HEK293 (cell line): ENCODE results near the gene DLEC1.

Experiments used
- CTCF ChIA-PET: fragments of 350-600 bp; formaldehyde crosslinking; extraction: SDS; loops from one replicate; lab custom pipeline; 2021; ENCODE audit warnings: antibody characterized with exemption; lab: Yijun Ruan, JAX
- POLR2A ChIA-PET: fragments of 300-600 bp; formaldehyde crosslinking; extraction: SDS; loops from one replicate; lab custom pipeline; 2020; ENCODE audit warnings: antibody characterized with exemption, inconsistent platforms; lab: Yijun Ruan, JAX
- H3K27ac ChIP-seq: fragments of 200-500 bp; sonication (Bioruptor generic); 2 replicates; pipeline ENCODE4 v1.5.1; 2014; ENCODE audit warnings: low read depth, low read length, control low read depth, inconsistent platforms; ENCODE audit errors: extremely low read depth
- H3K36me3 ChIP-seq, 2 experiments: fragments of 200-500 bp in 1 of 2; sonication (Bioruptor generic) in 1 of 2; 1 replicate in 1 of 2; 2 replicates in 1 of 2; pipeline ENCODE4 v1.5.1; 2014 to 2017; ENCODE audit warnings: inconsistent platforms in 2 of 2, low read length in 2 of 2; ENCODE audit not compliant: control insufficient read depth in 2 of 2, insufficient read depth in 1 of 2
- H3K4me1 ChIP-seq: fragments of 200-500 bp; sonication (Bioruptor generic); 2 replicates; pipeline ENCODE4 v1.5.1; 2014; ENCODE audit warnings: mild to moderate bottlenecking, low read length, inconsistent platforms; ENCODE audit not compliant: control insufficient read depth, insufficient read depth
- H3K4me3 ChIP-seq: 2 replicates; pipeline ENCODE4 v1.5.1; 2011; ENCODE audit warnings: low read depth, mild to moderate bottlenecking, control low read depth, low read length, moderate library complexity
- H3K9me3 ChIP-seq: fragments of 200-500 bp; sonication (Bioruptor generic); 2 replicates; pipeline ENCODE4 v1.5.1; 2014; ENCODE audit warnings: low read depth, low read length, inconsistent platforms; ENCODE audit not compliant: control insufficient read depth, insufficient read depth
- HOXC10 ChIP-seq: sonication (generic); formaldehyde crosslinking; IDR thresholded peaks from 2 replicates; pipeline ENCODE4 v1.8.1; 2023; ENCODE audit warnings: mild to moderate bottlenecking, missing genetic modification reagents
- REST ChIP-seq: fragments of 450-650 bp; formaldehyde crosslinking; IDR thresholded peaks from 2 replicates; pipeline ENCODE4 v1.5.1; 2016; ENCODE audit warnings: missing biosample characterization, missing genetic modification characterization
- SETDB1 ChIP-seq: IDR thresholded peaks from one replicate; pipeline ENCODE4 v1.6.1; 2017; ENCODE audit warnings: mild to moderate bottlenecking, low read length, moderate library complexity, mixed read lengths; ENCODE audit not compliant: insufficient read length
- TRIM28 ChIP-seq: IDR thresholded peaks from 2 replicates; pipeline ENCODE4 v1.6.1; 2011; ENCODE audit warnings: low read length, control low read depth, borderline replicate concordance
- YY1 ChIP-seq: fragments of 450-650 bp; formaldehyde crosslinking; IDR thresholded peaks from 2 replicates; pipeline ENCODE4 v1.5.1; 2018; ENCODE audit warnings: missing biosample characterization, missing genetic modification characterization
- ZNF132 ChIP-seq: fragments of 450-650 bp; formaldehyde crosslinking; IDR thresholded peaks from 2 replicates; pipeline ENCODE4 v1.5.1; 2017; ENCODE audit warnings: missing biosample characterization, missing genetic modification characterization, borderline replicate concordance
- ZNF146 ChIP-seq: fragments of 450-650 bp; formaldehyde crosslinking; IDR thresholded peaks from 2 replicates; pipeline ENCODE4 v1.5.1; 2016; ENCODE audit warnings: missing biosample characterization, missing genetic modification characterization
- ZNF16 ChIP-seq: fragments of 450-650 bp; formaldehyde crosslinking; IDR thresholded peaks from 2 replicates; pipeline ENCODE4 v1.5.1; 2016; ENCODE audit warnings: low read depth, missing biosample characterization, missing genetic modification characterization
- ZNF311 ChIP-seq: fragments of 450-650 bp; formaldehyde crosslinking; IDR thresholded peaks from 2 replicates; pipeline ENCODE4 v1.5.1; 2017; ENCODE audit warnings: missing biosample characterization, missing genetic modification characterization, borderline replicate concordance
- ZNF354C ChIP-seq: fragments of 450-650 bp; formaldehyde crosslinking; IDR thresholded peaks from 2 replicates; pipeline ENCODE4 v1.5.1; 2016; ENCODE audit warnings: missing biosample characterization, missing genetic modification characterization, low read depth, borderline replicate concordance
- ZNF394 ChIP-seq: fragments of 450-650 bp; formaldehyde crosslinking; IDR thresholded peaks from 2 replicates; pipeline ENCODE4 v1.5.1; 2016; ENCODE audit warnings: missing biosample characterization, missing genetic modification characterization, mild to moderate bottlenecking, moderate library complexity, borderline replicate concordance
- ZNF585B ChIP-seq: fragments of 450-650 bp; formaldehyde crosslinking; IDR thresholded peaks from 2 replicates; pipeline ENCODE4 v1.5.1; 2016; ENCODE audit warnings: missing biosample characterization, missing genetic modification characterization
- ZNF629 ChIP-seq: fragments of 450-650 bp; formaldehyde crosslinking; IDR thresholded peaks from 2 replicates; pipeline ENCODE4 v1.5.1; 2017; ENCODE audit warnings: missing biosample characterization, missing genetic modification characterization
- ZNF677 ChIP-seq: fragments of 450-650 bp; IDR thresholded peaks from 2 replicates; pipeline ENCODE4 v1.5.0; 2018; ENCODE audit warnings: missing biosample characterization, mild to moderate bottlenecking, missing genetic modification characterization, moderate library complexity
- ZNF777 ChIP-seq: fragments of 450-650 bp; formaldehyde crosslinking; IDR thresholded peaks from 2 replicates; pipeline ENCODE4 v1.5.1; 2017; ENCODE audit warnings: missing biosample characterization, missing genetic modification characterization, borderline replicate concordance
- ZSCAN16 ChIP-seq: fragments of 450-650 bp; formaldehyde crosslinking; IDR thresholded peaks from 2 replicates; pipeline ENCODE4 v1.5.1; 2016; ENCODE audit warnings: missing biosample characterization, missing genetic modification characterization
- ZSCAN23 ChIP-seq: fragments of 450-650 bp; formaldehyde crosslinking; IDR thresholded peaks from 2 replicates; pipeline ENCODE4 v1.5.1; 2016; ENCODE audit warnings: missing biosample characterization, missing genetic modification characterization
- ZSCAN30 ChIP-seq: fragments of 450-650 bp; IDR thresholded peaks from 2 replicates; pipeline ENCODE4 v1.5.1; 2018; ENCODE audit warnings: missing biosample characterization, mild to moderate bottlenecking, missing genetic modification characterization, moderate library complexity
- ZXDB ChIP-seq: fragments of 450-650 bp; formaldehyde crosslinking; IDR thresholded peaks from 2 replicates; pipeline ENCODE4 v1.5.1; 2016; ENCODE audit warnings: missing biosample characterization, missing genetic modification characterization
- TF ChIP-seq, protein P1 (sequence below): fragments of 450-650 bp; formaldehyde crosslinking; IDR thresholded peaks from 2 replicates; pipeline ENCODE4 v1.5.1; 2017; ENCODE audit warnings: missing biosample characterization, missing genetic modification characterization
- TF ChIP-seq, protein P2 (sequence below): fragments of 450-650 bp; formaldehyde crosslinking; IDR thresholded peaks from 2 replicates; pipeline ENCODE4 v1.5.1; 2016; ENCODE audit warnings: missing biosample characterization, missing genetic modification characterization

DLEC1 gene

GRCh38 chr3:38146504-38146903 lies 107.5 kb downstream of the DLEC1 start:
- TF ChIP-seq ZNF146 (tag by site-specific recombination) = no peak
- TF ChIP-seq SETDB1 = peak; percentile 54
- ChIA-PET CTCF (interaction anchor here (0.6 kb wide), 1 partner anchor 14 kb away, joined by 3 read pairs; no protein-coding TSS in a partner anchor), POLR2A (no interaction called here)
- no peaks in the 10 kb centered on the region for H3K4me1 ChIP-seq
- H3K9me3 ChIP-seq = no peaks in the 10 kb centered on the region
- no peak overlapping the region for H3K4me3 ChIP-seq
- no peaks in the 10 kb centered on the region for H3K36me3 ChIP-seq
- H3K27ac ChIP-seq = no peak overlapping the region

GRCh38 chr3:38147421-38147820 lies 108.4 kb downstream of the DLEC1 start:
- no peak overlapping the region for H3K4me3 ChIP-seq
- no peaks in the 10 kb centered on the region for H3K4me1 ChIP-seq
- TF ChIP-seq ZNF629 (no peak), HOXC10 (CRISPR knock-in tag) (no peak), ZNF585B (tag by site-specific recombination) (no peak), ZXDB (tag by site-specific recombination) (no peak), ZNF311 (tag by site-specific recombination) (no peak), ZNF16 (tag by site-specific recombination) (no peak), ZSCAN30 (tag by site-specific recombination) (no peak), ZNF777 (tag by site-specific recombination) (no peak), TRIM28 (no peak), ZNF132 (tag by site-specific recombination) (no peak), ZSCAN23 (tag by site-specific recombination) (no peak), ZSCAN16 (tag by site-specific recombination) (no peak), ZNF394 (tag by site-specific recombination) (no peak), YY1 (no peak), REST (tag by site-specific recombination) (no peak), ZNF677 (tag by site-specific recombination) (no peak), ZNF354C (tag by site-specific recombination) (no peak)
- TF ChIP-seq, protein P1, sequence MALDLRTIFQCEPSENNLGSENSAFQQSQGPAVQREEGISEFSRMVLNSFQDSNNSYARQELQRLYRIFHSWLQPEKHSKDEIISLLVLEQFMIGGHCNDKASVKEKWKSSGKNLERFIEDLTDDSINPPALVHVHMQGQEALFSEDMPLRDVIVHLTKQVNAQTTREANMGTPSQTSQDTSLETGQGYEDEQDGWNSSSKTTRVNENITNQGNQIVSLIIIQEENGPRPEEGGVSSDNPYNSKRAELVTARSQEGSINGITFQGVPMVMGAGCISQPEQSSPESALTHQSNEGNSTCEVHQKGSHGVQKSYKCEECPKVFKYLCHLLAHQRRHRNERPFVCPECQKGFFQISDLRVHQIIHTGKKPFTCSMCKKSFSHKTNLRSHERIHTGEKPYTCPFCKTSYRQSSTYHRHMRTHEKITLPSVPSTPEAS = no peak
- TF ChIP-seq, protein P2, sequence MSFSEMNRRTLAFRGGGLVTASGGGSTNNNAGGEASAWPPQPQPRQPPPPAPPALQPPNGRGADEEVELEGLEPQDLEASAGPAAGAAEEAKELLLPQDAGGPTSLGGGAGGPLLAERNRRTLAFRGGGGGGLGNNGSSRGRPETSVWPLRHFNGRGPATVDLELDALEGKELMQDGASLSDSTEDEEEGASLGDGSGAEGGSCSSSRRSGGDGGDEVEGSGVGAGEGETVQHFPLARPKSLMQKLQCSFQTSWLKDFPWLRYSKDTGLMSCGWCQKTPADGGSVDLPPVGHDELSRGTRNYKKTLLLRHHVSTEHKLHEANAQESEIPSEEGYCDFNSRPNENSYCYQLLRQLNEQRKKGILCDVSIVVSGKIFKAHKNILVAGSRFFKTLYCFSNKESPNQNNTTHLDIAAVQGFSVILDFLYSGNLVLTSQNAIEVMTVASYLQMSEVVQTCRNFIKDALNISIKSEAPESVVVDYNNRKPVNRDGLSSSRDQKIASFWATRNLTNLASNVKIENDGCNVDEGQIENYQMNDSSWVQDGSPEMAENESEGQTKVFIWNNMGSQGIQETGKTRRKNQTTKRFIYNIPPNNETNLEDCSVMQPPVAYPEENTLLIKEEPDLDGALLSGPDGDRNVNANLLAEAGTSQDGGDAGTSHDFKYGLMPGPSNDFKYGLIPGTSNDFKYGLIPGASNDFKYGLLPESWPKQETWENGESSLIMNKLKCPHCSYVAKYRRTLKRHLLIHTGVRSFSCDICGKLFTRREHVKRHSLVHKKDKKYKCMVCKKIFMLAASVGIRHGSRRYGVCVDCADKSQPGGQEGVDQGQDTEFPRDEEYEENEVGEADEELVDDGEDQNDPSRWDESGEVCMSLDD (tag by site-specific recombination) = no peak
- no peaks in the 10 kb centered on the region for H3K36me3 ChIP-seq
- ChIA-PET POLR2A (interaction anchor here (1.6 kb wide), 1 partner anchor 11 kb away, joined by 5 read pairs; the partner anchor contains the start of gene ACAA1), CTCF (no interaction called here)
- no peaks in the 10 kb centered on the region for H3K9me3 ChIP-seq
- H3K27ac ChIP-seq = no peak overlapping the region
